GM12878 (cell line): ENCODE measurements around the gene KIFC3. TPM values are rescaled to one million over a fixed set of nuclear protein-coding genes. Genes with fewer than 3 reads are reported as not detected.

ENCODE experiments used
- ATAC-seq: fragments of 200-7000 bp; cut with Tn5 transposase; 3 replicates; pipeline ENCODE4 v1.9.1; 2020; ENCODE audit warnings: mild to moderate bottlenecking, moderate library complexity
- BruUV-seq: library from RNA; stranded (reverse); fragments of 400-500 nt; replicated peaks from 2 replicates; lab custom pipeline; 2021; lab: Mats Ljungman, UMichigan
- CTCF ChIA-PET: fragments of 300-600 bp; sonication (Branson Sonifier 250); formaldehyde crosslinking; extraction: SDS; loops from one replicate; lab custom pipeline; 2021; ENCODE audit warnings: inconsistent platforms; lab: Yijun Ruan, JAX
- POLR2A ChIA-PET: fragments of 350-600 bp; formaldehyde crosslinking; extraction: SDS; loops from one replicate; lab custom pipeline; 2021; ENCODE audit warnings: inconsistent platforms; lab: Charles Lee
- RAD21 ChIA-PET: fragments of 300-600 bp; sonication (Branson Sonifier 250); formaldehyde crosslinking; loops from one replicate; lab custom pipeline; 2023; ENCODE audit warnings: antibody characterized with exemption; ENCODE audit not compliant: unreplicated experiment; lab: Charles Lee
- SMC1A ChIA-PET: fragments of 300-600 bp; sonication (Branson Sonifier 250); formaldehyde crosslinking; loops from one replicate; lab custom pipeline; 2023; ENCODE audit not compliant: unreplicated experiment, uncharacterized antibody; lab: Charles Lee
- DNase-seq: peaks from one replicate; pipeline ENCODE4 v3.0.0-alpha.2; 2011; ENCODE audit warnings: low read depth, low spot score
- FAIRE-seq: peaks from 3 replicates; lab custom pipeline; 2011; peaks lifted over from hg19 to GRCh38; lab: Jason Lieb, UNC
- H2AFZ ChIP-seq: 2 replicates; pipeline ENCODE4 v1.6.0; 2011; ENCODE audit warnings: low read depth, low read length, control low read depth; ENCODE audit not compliant: control insufficient read depth
- H3K27ac ChIP-seq: 2 replicates; pipeline ENCODE4 v1.5.1; 2011; ENCODE audit warnings: control low read depth; ENCODE audit not compliant: control insufficient read depth, insufficient read depth
- H3K27me3 ChIP-seq, 2 experiments: replicated peaks in 1 of 2; 2 replicates each; pipeline versions ENCODE4 v1.6.0 to v1.6.1; 2011; ENCODE audit warnings: low read length in 1 of 2; ENCODE audit not compliant: control insufficient read depth in 2 of 2, insufficient read depth in 2 of 2
- H3K36me3 ChIP-seq, 2 experiments: 2 replicates each; pipeline ENCODE4 v1.5.1; 2011; ENCODE audit warnings: low read length in 1 of 2; ENCODE audit not compliant: control insufficient read depth in 2 of 2, insufficient read depth in 2 of 2
- H3K4me1 ChIP-seq: 2 replicates; pipeline ENCODE4 v1.6.1; 2011; ENCODE audit warnings: mild to moderate bottlenecking, low read length, moderate library complexity, mixed read lengths; ENCODE audit not compliant: control insufficient read depth, insufficient read depth
- H3K4me2 ChIP-seq: 2 replicates; pipeline ENCODE4 v1.6.0; 2011; ENCODE audit warnings: control low read depth; ENCODE audit not compliant: control insufficient read depth, insufficient read depth
- H3K4me3 ChIP-seq: fragments of 200-600 bp; sonication (generic); 2 replicates; pipeline ENCODE4 v1.5.1; 2016
- H3K79me2 ChIP-seq: 2 replicates; pipeline ENCODE4 v1.6.0; 2011; ENCODE audit warnings: low read length; ENCODE audit not compliant: control insufficient read depth, insufficient read depth
- H3K9ac ChIP-seq: 2 replicates; pipeline ENCODE4 v1.8.0; 2011; ENCODE audit warnings: low read length, control low read depth, mixed read lengths; ENCODE audit not compliant: control insufficient read depth, insufficient read depth
- H3K9me3 ChIP-seq: replicated peaks from 3 replicates; pipeline ENCODE4 v1.5.1; 2011; ENCODE audit warnings: mild to moderate bottlenecking, low read length; ENCODE audit not compliant: control insufficient read depth, insufficient read depth
- H4K20me1 ChIP-seq: 2 replicates; pipeline ENCODE4 v1.6.0; 2011; ENCODE audit not compliant: control insufficient read depth, insufficient read depth
- CBX5 ChIP-seq: sonication (generic); IDR thresholded peaks from 2 replicates; pipeline ENCODE4 v1.6.1; 2016; ENCODE audit warnings: low read depth, moderate library complexity, mild to moderate bottlenecking, inconsistent platforms
- CEBPZ ChIP-seq: fragments of 150-350 bp; IDR thresholded peaks from 2 replicates; pipeline ENCODE4 v1.6.1; 2016; ENCODE audit warnings: low read depth, low read length
- EZH2 ChIP-seq: IDR thresholded peaks from 2 replicates; pipeline ENCODE4 v1.6.1; 2012; ENCODE audit warnings: low read depth, mild to moderate bottlenecking, control low read depth, inconsistent platforms, low read length, borderline replicate concordance; ENCODE audit not compliant: control insufficient read depth
- IRF3 ChIP-seq: fragments of 450-650 bp; IDR thresholded peaks from 2 replicates; pipeline ENCODE4 v1.6.1; 2014; ENCODE audit warnings: mild to moderate bottlenecking
- NKRF ChIP-seq: fragments of 450-650 bp; conservative IDR thresholded peaks from 2 replicates; pipeline ENCODE4 v1.6.1; 2017; ENCODE audit warnings: mild to moderate bottlenecking, moderate library complexity
- RAD21 ChIP-seq: IDR thresholded peaks from 2 replicates; pipeline ENCODE4 v1.6.1; 2011; ENCODE audit warnings: mild to moderate bottlenecking, low read depth, low read length, moderate library complexity; ENCODE audit not compliant: insufficient read depth
- RUNX3 ChIP-seq: IDR thresholded peaks from 2 replicates; pipeline ENCODE4 v1.6.1; 2012; ENCODE audit warnings: low read length, inconsistent platforms
- SMAD5 ChIP-seq: IDR thresholded peaks from 2 replicates; pipeline ENCODE4 v1.6.1; 2016; ENCODE audit warnings: antibody characterized with exemption, low read depth
- SREBF1 ChIP-seq: IDR thresholded peaks from 2 replicates; pipeline ENCODE4 v1.6.1; 2012; ENCODE audit warnings: mild to moderate bottlenecking, low read length
- TAF1 ChIP-seq: IDR thresholded peaks from 2 replicates; pipeline ENCODE4 v1.6.1; 2011; ENCODE audit warnings: mild to moderate bottlenecking, low read depth, low read length, borderline replicate concordance
- TCF7 ChIP-seq: IDR thresholded peaks from 2 replicates; pipeline ENCODE4 v1.6.1; 2014; ENCODE audit warnings: antibody characterized with exemption, borderline replicate concordance
- ZBED1 ChIP-seq: IDR thresholded peaks from 2 replicates; pipeline ENCODE4 v1.6.1; 2016; ENCODE audit warnings: borderline replicate concordance
- ZNF207 ChIP-seq: fragments of 450-650 bp; IDR thresholded peaks from 2 replicates; pipeline ENCODE4 v1.6.1; 2014; ENCODE audit warnings: antibody characterized with exemption, mild to moderate bottlenecking, borderline replicate concordance
- WGBS: methylation state at CpG from one replicate; pipeline ENCODE4 v1.1.6; 2016; ENCODE audit warnings: low lambda C conversion rate; ENCODE audit not compliant: insufficient replicate concordance, insufficient coverage; ENCODE audit errors: missing lambda C conversion rate; 5-methylcytosine and 5-hydroxymethylcytosine counted together
- in situ Hi-C: fragments of 300-500 bp; cut with MboI; formaldehyde crosslinking; loops from 9 replicates; pipeline ENCODE4 v1.14.3; 2018; ENCODE audit warnings: mixed read lengths
- intact Hi-C: fragments of 100-400 bp; cut with micrococcal nuclease; formaldehyde crosslinking; loops from one replicate; pipeline ENCODE4 v1.14.2; 2022; ENCODE audit not compliant: unreplicated experiment
- polyA plus RNA-seq, 11 experiments: library from polyadenylated mRNA; depleted of rRNA in 4 of 11; unstranded in 6 of 11; stranded (reverse) in 5 of 11; fragments of >200 nt; fragmentation: Nextera tagmentation in 4 of 11; fragmentation: Illumina TruSeq in 1 of 11; extraction: Ambion mirVana in 4 of 11; extraction: Trizol in 1 of 11; gene quantifications; 1 replicate in 1 of 11; 2 replicates in 10 of 11; pipeline versions ENCODE4 v1.2.1 to v1.2.3, GENCODE V29; 2011 to 2016; ENCODE audit warnings: inconsistent platforms in 2 of 11, missing spikeins in 2 of 11, low read depth in 1 of 11
- total RNA-seq, 4 experiments: library from RNA; depleted of rRNA in 3 of 4; stranded (reverse); fragments of >200 nt in 3 of 4; fragmentation: Illumina TruSeq in 1 of 4; extraction: Trizol in 1 of 4; gene quantifications; 2 replicates each; pipeline versions ENCODE4 v1.2.1 to v1.2.3, GENCODE V29; 2013 to 2021

KIFC3 gene
- total and polyA plus RNA-seq, 10 of the 15 experiments (the other 5 are each of a cell fraction or from before 2014, with no cell fraction given) = 0.22 to 1.3 (median 0.26) TPM; not detected in 3

GRCh38 chr16:57745768-57746167, 56.5 kb downstream of the KIFC3 start:
- Histone ChIP-seq H3K4me2 (no peak overlapping the region), H3K27me3 (no peaks in the 10 kb centered on the region), H3K4me1 (no peaks in the 10 kb centered on the region), H3K79me2 (no peaks in the 10 kb centered on the region), H3K9me3 (no peaks in the 10 kb centered on the region), H3K27ac (no peak overlapping the region), H3K36me3 (peaks cover 0 to 2% of the 10 kb centered on the region in 2 experiments; a peak in 1 of 4 replicates), H3K4me3 (no peak overlapping the region), H2AFZ (no peak overlapping the region), H3K9ac (no peak overlapping the region), H4K20me1 (no peaks in the 10 kb centered on the region)
- intact Hi-C loops (no loop called here), in situ Hi-C loops (no loop called here)
- RAD21 ChIA-PET = no interaction called here
- CTCF ChIA-PET = interaction anchor here (0.7 kb wide), 1 partner anchor 11 kb away, joined by 3 read pairs; no protein-coding TSS in a partner anchor
- DNase-seq (no peak), FAIRE-seq (no peak), ATAC-seq (no peak)
- 94% methylated on average over 3 of the region's 3 CpGs for WGBS
- SMC1A ChIA-PET = interaction anchor here (1.0 kb wide), 1 partner anchor 10 kb away, joined by 3 read pairs; the partner anchor contains the start of gene KATNB1
- BruUV-seq = no TSS peak
- POLR2A ChIA-PET = no interaction called here
- TF ChIP-seq TAF1 (no peak), ZBED1 (no peak), IRF3 (no peak), RUNX3 (no peak), CBX5 (no peak)

GRCh38 chr16:57744642-57744903, 57.7 kb downstream of the KIFC3 start:
- RAD21 ChIA-PET = no interaction called here
- Histone ChIP-seq H4K20me1 (no peaks in the 10 kb centered on the region), H3K4me1 (no peaks in the 10 kb centered on the region), H3K9me3 (no peaks in the 10 kb centered on the region), H3K9ac (no peak overlapping the region), H3K4me2 (no peak overlapping the region), H3K79me2 (no peaks in the 10 kb centered on the region), H3K27me3 (no peaks in the 10 kb centered on the region), H3K27ac (no peak overlapping the region), H3K4me3 (no peak overlapping the region), H3K36me3 (0 out of 4 replicates have a peak, but pooled peaks cover 0 to 2% of the 10 kb centered on the region in 2 experiments), H2AFZ (no peak overlapping the region)
- DNase-seq (no peak), ATAC-seq (no peak), FAIRE-seq (no peak)
- SMC1A ChIA-PET = no interaction called here
- BruUV-seq = no TSS peak
- POLR2A ChIA-PET = no interaction called here
- in situ Hi-C loops = no loop called here
- intact Hi-C loops = no loop called here
- CTCF ChIA-PET = no interaction called here
- 76% methylated on average over 7 of the region's 7 CpGs for WGBS
- TF ChIP-seq EZH2 (no peak), RAD21 (no peak), TCF7 (no peak), ZNF207 (no peak), NKRF (no peak), SMAD5 (no peak), CEBPZ (no peak), SREBF1 (no peak)
